ENCODE data around the gene TPH1.

TPH1 gene

GRCh38 chr11:18046116-18046777 lies at the start of gene TPH1:
TSS of gene TPH1 (minus strand) at chr11:18046269. CDS start at chr11:18040762, 5,507 bp downstream.
- DNase-seq (ENCODE audit: low read depth): peak; percentile 90

- no peak for DNase-seq (ENCODE audit: low read depth)
These were observed 47.9 kb upstream of the TPH1 start for GRCh38 chr11:18093959-18094358.

GRCh38 chr11:18091731-18092130 lies 45.7 kb upstream of the TPH1 start:
- DNase-seq (ENCODE audit: low read depth): no peak

- peak; percentile 13 for DNase-seq (ENCODE audit: low read depth)
These were observed 42.9 kb upstream of the TPH1 start for GRCh38 chr11:18088966-18089365.

- no peak for DNase-seq (ENCODE audit: low read depth)
These were observed 42.3 kb upstream of the TPH1 start for GRCh38 chr11:18088366-18088765.

- no peak for DNase-seq (ENCODE audit: low read depth)
These were observed 35.5 kb upstream of the TPH1 start for GRCh38 chr11:18081551-18081950.

GRCh38 chr11:18080451-18080850 lies 34.4 kb upstream of the TPH1 start:
- DNase-seq (ENCODE audit: low read depth): no peak

- no peak for DNase-seq (ENCODE audit: low read depth)
These were observed 32.8 kb upstream of the TPH1 start for GRCh38 chr11:18078909-18079308.

GRCh38 chr11:18075444-18075843 lies 29.4 kb upstream of the TPH1 start:
- DNase-seq (ENCODE audit: low read depth): peak; percentile 8

GRCh38 chr11:18071098-18071705 lies 25.1 kb upstream of the TPH1 start:
- no peak for DNase-seq (ENCODE audit: low read depth)

- no peak for DNase-seq (ENCODE audit: low read depth)
These were observed 21.3 kb upstream of the TPH1 start for GRCh38 chr11:18067372-18067771.

GRCh38 chr11:18066626-18067025 lies 20.6 kb upstream of the TPH1 start:
- no peak for DNase-seq (ENCODE audit: low read depth)

GRCh38 chr11:18065572-18065971 lies 19.5 kb upstream of the TPH1 start:
- no peak for DNase-seq (ENCODE audit: low read depth)

- DNase-seq (ENCODE audit: low read depth): no peak
These were observed 18.5 kb upstream of the TPH1 start for GRCh38 chr11:18064450-18065054.

- no peak for DNase-seq (ENCODE audit: low read depth)
These were observed 17.9 kb upstream of the TPH1 start for GRCh38 chr11:18063862-18064434.

GRCh38 chr11:18063125-18063524 lies 17.1 kb upstream of the TPH1 start:
- no peak for DNase-seq (ENCODE audit: low read depth)

- DNase-seq (ENCODE audit: low read depth): no peak
These were observed 15.3 kb upstream of the TPH1 start for GRCh38 chr11:18061351-18061750.

GRCh38 chr11:18056561-18057181 lies 10.6 kb upstream of the TPH1 start:
- DNase-seq (ENCODE audit: low read depth): no peak

GRCh38 chr11:18054511-18055103 lies 8.5 kb upstream of the TPH1 start:
- DNase-seq (ENCODE audit: low read depth): no peak

- DNase-seq (ENCODE audit: low read depth): no peak
These were observed 4.8 kb upstream of the TPH1 start for GRCh38 chr11:18050848-18051247.

- no peak for DNase-seq (ENCODE audit: low read depth)
These were observed 9.6 kb downstream of the TPH1 start for GRCh38 chr11:18036456-18036855.

- DNase-seq (ENCODE audit: low read depth): no peak
These were observed 18.6 kb downstream of the TPH1 start for GRCh38 chr11:18027475-18027874.

Measured in amniotic epithelial cell (primary cell).